Astrocyte of the spinal cord (primary cell): ENCODE results near the gene ZFYVE9.

ENCODE experiments used
- DNase-seq: peaks from one replicate; pipeline ENCODE4 v3.0.0; 2011; ENCODE audit warnings: low read depth, low spot score
- H3K4me3 ChIP-seq: 2 replicates; pipeline ENCODE4 v1.5.1; 2011; ENCODE audit warnings: low read depth, mild to moderate bottlenecking, low read length, moderate library complexity
- in situ Hi-C: cut with HindIII; loops from 2 replicates; pipeline ENCODE4 v1.10.0; 2017; ENCODE audit warnings: low sequenced_read_pairs
- TF ChIP-seq, protein P1 (sequence below): IDR thresholded peaks from 2 replicates; pipeline ENCODE4 v1.5.1; 2012; ENCODE audit warnings: low read depth, mild to moderate bottlenecking, low read length, inconsistent platforms

ZFYVE9 gene

DNA sequence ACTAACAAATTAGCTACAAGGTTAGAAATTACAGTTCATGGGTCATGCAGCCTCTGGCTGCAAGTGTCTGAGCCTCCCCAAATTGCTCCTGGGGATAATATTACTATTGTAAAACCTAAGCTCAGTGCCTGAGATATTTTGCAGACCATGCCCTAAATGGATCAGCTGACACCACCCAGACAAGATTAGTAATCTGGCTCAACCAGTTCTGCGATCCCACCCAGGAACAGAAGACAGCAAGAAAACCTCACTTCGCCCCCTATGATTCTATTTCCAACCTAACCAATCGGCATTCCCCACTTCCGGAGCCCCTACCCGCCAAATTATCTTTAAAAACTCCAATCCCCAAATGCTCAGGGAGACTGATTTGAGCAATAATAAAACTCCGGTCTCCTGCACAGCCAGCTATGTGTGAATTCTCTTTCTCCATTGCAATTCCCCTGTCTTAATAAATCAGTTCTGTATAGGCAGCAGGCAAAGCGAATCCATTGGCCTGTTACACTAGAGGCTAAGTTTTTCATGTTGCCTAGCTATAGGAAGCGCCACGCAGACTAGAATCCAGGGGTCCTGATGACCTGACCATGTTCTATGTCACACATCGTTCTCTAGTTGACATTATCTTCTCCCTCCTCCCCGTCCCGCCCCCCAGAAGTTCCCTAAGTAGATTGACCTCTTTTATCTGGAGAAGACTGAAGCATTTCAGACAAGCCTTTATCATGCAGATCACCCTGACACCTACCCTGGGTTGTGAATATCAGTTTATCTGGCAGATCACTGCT is 22.4 kb upstream of the ZFYVE9 start:
- TF ChIP-seq, protein P1, sequence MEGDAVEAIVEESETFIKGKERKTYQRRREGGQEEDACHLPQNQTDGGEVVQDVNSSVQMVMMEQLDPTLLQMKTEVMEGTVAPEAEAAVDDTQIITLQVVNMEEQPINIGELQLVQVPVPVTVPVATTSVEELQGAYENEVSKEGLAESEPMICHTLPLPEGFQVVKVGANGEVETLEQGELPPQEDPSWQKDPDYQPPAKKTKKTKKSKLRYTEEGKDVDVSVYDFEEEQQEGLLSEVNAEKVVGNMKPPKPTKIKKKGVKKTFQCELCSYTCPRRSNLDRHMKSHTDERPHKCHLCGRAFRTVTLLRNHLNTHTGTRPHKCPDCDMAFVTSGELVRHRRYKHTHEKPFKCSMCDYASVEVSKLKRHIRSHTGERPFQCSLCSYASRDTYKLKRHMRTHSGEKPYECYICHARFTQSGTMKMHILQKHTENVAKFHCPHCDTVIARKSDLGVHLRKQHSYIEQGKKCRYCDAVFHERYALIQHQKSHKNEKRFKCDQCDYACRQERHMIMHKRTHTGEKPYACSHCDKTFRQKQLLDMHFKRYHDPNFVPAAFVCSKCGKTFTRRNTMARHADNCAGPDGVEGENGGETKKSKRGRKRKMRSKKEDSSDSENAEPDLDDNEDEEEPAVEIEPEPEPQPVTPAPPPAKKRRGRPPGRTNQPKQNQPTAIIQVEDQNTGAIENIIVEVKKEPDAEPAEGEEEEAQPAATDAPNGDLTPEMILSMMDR = no peak
- DNase-seq = no peak
- in situ Hi-C loops = no loop called here
- H3K4me3 ChIP-seq = no peak overlapping the region

DNA sequence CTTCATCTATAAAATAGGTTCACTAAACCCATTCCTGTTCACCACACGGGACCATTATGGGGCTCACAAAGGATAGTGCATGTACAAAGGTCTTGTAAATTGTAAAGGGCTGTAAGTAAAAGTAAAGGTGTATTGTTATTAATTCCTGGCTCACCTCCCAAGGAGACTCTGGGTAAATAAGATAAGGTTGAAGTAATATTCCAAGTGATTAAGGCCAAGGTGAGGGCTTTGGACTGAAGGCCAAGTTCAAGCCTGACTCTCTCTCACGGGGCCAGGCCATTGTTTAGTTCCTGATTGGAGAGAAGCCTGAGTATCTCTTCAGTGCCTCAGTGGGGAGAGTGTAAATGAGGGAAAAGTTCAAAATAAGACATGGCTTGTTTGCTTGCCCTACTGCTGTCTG is 19.5 kb upstream of the ZFYVE9 start:
- TF ChIP-seq, protein P1 = no peak
- DNase-seq = no peak
- H3K4me3 ChIP-seq = no peak overlapping the region
- in situ Hi-C loops = no loop called here

- TF ChIP-seq, protein P1 = no peak
- in situ Hi-C loops = no loop called here
- no peak for DNase-seq
- no peak overlapping the region for H3K4me3 ChIP-seq
Observed at GRCh38 chr1:52123622-52124021, 18.3 kb upstream of the ZFYVE9 start.

DNA sequence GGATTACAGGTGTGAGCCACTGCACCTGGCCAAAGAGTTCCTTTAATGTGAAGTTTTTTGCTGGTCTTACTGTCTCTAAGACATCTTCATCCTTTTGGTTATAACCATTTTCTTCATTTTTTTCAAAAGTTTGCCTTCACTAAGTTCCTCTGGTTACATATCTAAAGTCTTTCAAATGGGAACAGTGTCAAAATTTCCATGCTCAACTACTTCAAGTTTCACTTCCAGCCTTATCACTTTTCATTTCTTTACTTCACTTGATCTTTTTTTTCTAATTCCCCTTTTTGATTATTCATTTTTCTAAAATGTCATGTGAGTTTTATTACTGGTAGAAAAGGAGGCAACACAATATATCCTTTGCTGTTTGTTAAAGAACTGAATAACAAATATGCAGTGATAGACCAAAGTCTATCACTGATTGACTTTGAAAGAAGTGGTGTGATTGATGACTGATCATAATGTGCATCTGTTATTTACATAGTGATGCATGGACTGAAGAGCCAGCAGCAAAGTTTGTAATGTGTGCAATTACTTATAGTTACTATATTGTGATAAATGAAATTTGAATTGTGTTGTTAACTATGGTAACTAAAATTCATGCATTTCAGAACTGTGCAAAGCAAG is 16.0 kb upstream of the ZFYVE9 start:
- no peak for DNase-seq
- in situ Hi-C loops = no loop called here
- H3K4me3 ChIP-seq = no peak overlapping the region
- TF ChIP-seq, protein P1 = no peak

GRCh38 chr1:52127181-52128180 is 14.4 kb upstream of the ZFYVE9 start:
- peak; percentile 68 for DNase-seq
- H3K4me3 ChIP-seq = no peak overlapping the region
- in situ Hi-C loops = no loop called here
- TF ChIP-seq, protein P1 = peak; percentile 76

- H3K4me3 ChIP-seq = no peak overlapping the region
- TF ChIP-seq, protein P1 = no peak
- in situ Hi-C loops = no loop called here
- peak; percentile 85 for DNase-seq
Observed at GRCh38 chr1:52139817-52140540, 1.9 kb upstream of the ZFYVE9 start.
